ENCODE measurements around the gene TOMM6.

TOMM6 gene

DNA sequence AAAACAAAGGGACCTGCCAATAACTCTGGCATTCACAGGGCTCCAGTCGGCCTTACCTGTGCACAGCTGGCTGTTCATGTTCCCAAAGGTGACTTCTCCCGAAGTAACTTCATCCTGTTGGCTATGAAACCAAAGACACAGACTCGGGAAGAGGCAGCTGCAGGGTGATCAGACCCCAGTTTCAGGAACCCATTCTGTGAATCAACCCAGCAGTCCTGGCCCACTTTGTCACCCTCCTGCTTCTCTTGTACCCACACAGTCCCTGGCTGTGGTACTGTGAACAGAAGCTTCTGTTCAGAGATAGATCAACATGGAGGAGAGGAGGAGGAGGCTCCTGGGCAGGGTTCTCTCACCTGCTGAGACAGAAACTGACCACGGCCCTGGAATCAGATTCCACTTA, 31.6 kb upstream of the TOMM6 start:
- H3K14ac ChIP-seq (ENCODE audit: low read length in 2 of 2), result no peak overlapping the region
- H3K4ac ChIP-seq (ENCODE audit: low read depth in 1 of 2, low read length in 2 of 2), result no peak overlapping the region
- no peak overlapping the region for H3K9ac ChIP-seq (ENCODE audit: low read length)
- no peak overlapping the region for H2AK5ac ChIP-seq (ENCODE audit: low read length, severe bottlenecking)
- no peaks in the 10 kb centered on the region for H3K36me3 ChIP-seq (ENCODE audit: control insufficient read depth in 1 of 2, insufficient read depth in 2 of 2, low read depth in 1 of 2, low read length in 2 of 2)
- WGBS, result 84% methylated on average over 4 of the region's 4 CpGs
- no peak overlapping the region for H4K91ac ChIP-seq (ENCODE audit: low read length)
- H3K9me3 ChIP-seq (ENCODE audit: control insufficient read depth, low read length), result no peaks in the 10 kb centered on the region
- DNase-seq, result no peak
- H2BK120ac ChIP-seq (ENCODE audit: low read depth, low read length), result no peak overlapping the region
- no peak overlapping the region for H3K23ac ChIP-seq (ENCODE audit: low read length in 2 of 2)
- H3K4me2 ChIP-seq (ENCODE audit: low read length, poor library complexity, severe bottlenecking), result no peak overlapping the region
- H2BK5ac ChIP-seq (ENCODE audit: low read depth, low read length, poor library complexity, severe bottlenecking), result no peak overlapping the region
- peaks cover 5% of the 10 kb centered on the region for H3K4me1 ChIP-seq (ENCODE audit: control insufficient read depth, insufficient read depth, low read depth, low read length)
- no peak overlapping the region for H2AFZ ChIP-seq (ENCODE audit: low read depth, low read length)
- H3K18ac ChIP-seq (ENCODE audit: low read depth in 1 of 2, low read length in 2 of 2), result no peak overlapping the region
- peaks cover 11 to 41% of the 10 kb centered on the region in 2 experiments for H3K27me3 ChIP-seq (ENCODE audit: control insufficient read depth in 1 of 2, insufficient read depth in 1 of 2, low read length in 2 of 2)
- H2BK15ac ChIP-seq (ENCODE audit: low read depth, poor library complexity, severe bottlenecking), result no peak overlapping the region
- H3K79me1 ChIP-seq (replicated peaks; ENCODE audit: low read length, poor library complexity, severe bottlenecking), result no peaks in the 10 kb centered on the region
- H4K8ac ChIP-seq (ENCODE audit: low read length), result no peak overlapping the region
- no peak overlapping the region for H2BK12ac ChIP-seq (ENCODE audit: low read length in 2 of 2)
- H3K27ac ChIP-seq (ENCODE audit: low read length, poor library complexity, severe bottlenecking), result no peak overlapping the region
- no peak overlapping the region for H3K4me3 ChIP-seq (ENCODE audit: insufficient read depth in 1 of 2, low read depth in 1 of 2, low read length in 2 of 2)

DNA sequence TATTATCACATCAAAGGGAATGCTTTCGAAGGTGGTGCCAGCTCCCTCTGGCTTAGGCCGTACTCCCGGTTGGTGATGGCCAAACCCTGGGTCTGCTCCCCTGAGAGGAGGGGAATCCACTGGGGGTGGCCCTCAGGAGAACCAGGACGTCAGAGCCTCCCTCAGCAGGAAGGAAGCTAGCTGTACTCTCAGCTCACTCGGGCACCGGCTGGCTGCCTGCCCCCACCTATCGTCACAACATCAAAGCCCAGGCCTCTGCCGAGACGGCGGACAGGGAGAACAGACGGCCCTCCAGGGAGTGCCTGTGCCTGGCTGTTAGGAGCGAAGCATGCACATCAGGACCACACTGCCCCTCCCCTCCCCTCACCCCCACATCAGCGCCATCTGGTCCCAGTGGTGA, 31.1 kb upstream of the TOMM6 start:
- no peak overlapping the region for H2BK15ac ChIP-seq (ENCODE audit: low read depth, poor library complexity, severe bottlenecking)
- no peak overlapping the region for H3K27ac ChIP-seq (ENCODE audit: low read length, poor library complexity, severe bottlenecking)
- no peaks in the 10 kb centered on the region for H3K79me1 ChIP-seq (replicated peaks; ENCODE audit: low read length, poor library complexity, severe bottlenecking)
- no peak overlapping the region for H3K9ac ChIP-seq (ENCODE audit: low read length)
- no peak overlapping the region for H2AK5ac ChIP-seq (ENCODE audit: low read length, severe bottlenecking)
- H4K91ac ChIP-seq (ENCODE audit: low read length), result no peak overlapping the region
- H2BK12ac ChIP-seq (ENCODE audit: low read length in 2 of 2), result no peak overlapping the region
- no peak overlapping the region for H2BK5ac ChIP-seq (ENCODE audit: low read depth, low read length, poor library complexity, severe bottlenecking)
- no peak overlapping the region for H3K14ac ChIP-seq (ENCODE audit: low read length in 2 of 2)
- H3K4ac ChIP-seq (ENCODE audit: low read depth in 1 of 2, low read length in 2 of 2), result no peak overlapping the region
- peaks cover 11 to 41% of the 10 kb centered on the region in 2 experiments for H3K27me3 ChIP-seq (ENCODE audit: control insufficient read depth in 1 of 2, insufficient read depth in 1 of 2, low read length in 2 of 2)
- H3K23ac ChIP-seq (ENCODE audit: low read length in 2 of 2), result no peak overlapping the region
- H2BK120ac ChIP-seq (ENCODE audit: low read depth, low read length), result no peak overlapping the region
- no peak overlapping the region for H4K8ac ChIP-seq (ENCODE audit: low read length)
- no peak overlapping the region for H2AFZ ChIP-seq (ENCODE audit: low read depth, low read length)
- H3K4me1 ChIP-seq (ENCODE audit: control insufficient read depth, insufficient read depth, low read depth, low read length), result peaks cover 5% of the 10 kb centered on the region
- 79% methylated on average over 13 of the region's 13 CpGs for WGBS
- no peak overlapping the region for H3K4me3 ChIP-seq (ENCODE audit: insufficient read depth in 1 of 2, low read depth in 1 of 2, low read length in 2 of 2)
- no peaks in the 10 kb centered on the region for H3K9me3 ChIP-seq (ENCODE audit: control insufficient read depth, low read length)
- no peaks in the 10 kb centered on the region for H3K36me3 ChIP-seq (ENCODE audit: control insufficient read depth in 1 of 2, insufficient read depth in 2 of 2, low read depth in 1 of 2, low read length in 2 of 2)
- H3K4me2 ChIP-seq (ENCODE audit: low read length, poor library complexity, severe bottlenecking), result no peak overlapping the region
- no peak overlapping the region for H3K18ac ChIP-seq (ENCODE audit: low read depth in 1 of 2, low read length in 2 of 2)
- no peak for DNase-seq

GRCh38 chr6:41757271-41757670, 30.2 kb upstream of the TOMM6 start:
- Histone ChIP-seq H2AK5ac (ENCODE audit: low read length, severe bottlenecking) (no peak overlapping the region), H2AFZ (ENCODE audit: low read depth, low read length) (no peak overlapping the region), H3K27me3 (ENCODE audit: control insufficient read depth in 1 of 2, insufficient read depth in 1 of 2, low read length in 2 of 2) (peaks cover 11 to 41% of the 10 kb centered on the region in 2 experiments), H3K9ac (ENCODE audit: low read length) (no peak overlapping the region), H3K79me1 (replicated peaks; ENCODE audit: low read length, poor library complexity, severe bottlenecking) (no peaks in the 10 kb centered on the region), H4K8ac (ENCODE audit: low read length) (no peak overlapping the region), H3K23ac (ENCODE audit: low read length in 2 of 2) (no peak overlapping the region), H3K9me3 (ENCODE audit: control insufficient read depth, low read length) (no peaks in the 10 kb centered on the region), H3K14ac (ENCODE audit: low read length in 2 of 2) (no peak overlapping the region), H3K4me2 (ENCODE audit: low read length, poor library complexity, severe bottlenecking) (no peak overlapping the region), H2BK5ac (ENCODE audit: low read depth, low read length, poor library complexity, severe bottlenecking) (no peak overlapping the region), H3K4ac (ENCODE audit: low read depth in 1 of 2, low read length in 2 of 2) (no peak overlapping the region), H2BK12ac (ENCODE audit: low read length in 2 of 2) (no peak overlapping the region), H3K4me1 (ENCODE audit: control insufficient read depth, insufficient read depth, low read depth, low read length) (peaks cover 5% of the 10 kb centered on the region), H3K18ac (ENCODE audit: low read depth in 1 of 2, low read length in 2 of 2) (no peak overlapping the region), H2BK120ac (ENCODE audit: low read depth, low read length) (no peak overlapping the region), H3K36me3 (ENCODE audit: control insufficient read depth in 1 of 2, insufficient read depth in 2 of 2, low read depth in 1 of 2, low read length in 2 of 2) (no peaks in the 10 kb centered on the region), H4K91ac (ENCODE audit: low read length) (no peak overlapping the region), H3K27ac (ENCODE audit: low read length, poor library complexity, severe bottlenecking) (no peak overlapping the region), H2BK15ac (ENCODE audit: low read depth, poor library complexity, severe bottlenecking) (no peak overlapping the region), H3K4me3 (ENCODE audit: insufficient read depth in 1 of 2, low read depth in 1 of 2, low read length in 2 of 2) (no peak overlapping the region)
- 92% methylated on average over 6 of the region's 6 CpGs for WGBS
- DNase-seq, result no peak

- Histone ChIP-seq H2AFZ (ENCODE audit: low read depth, low read length) (no peak overlapping the region), H3K4me2 (ENCODE audit: low read length, poor library complexity, severe bottlenecking) (no peak overlapping the region), H3K9ac (ENCODE audit: low read length) (no peak overlapping the region), H3K18ac (ENCODE audit: low read depth in 1 of 2, low read length in 2 of 2) (no peak overlapping the region), H3K79me1 (replicated peaks; ENCODE audit: low read length, poor library complexity, severe bottlenecking) (no peaks in the 10 kb centered on the region), H3K14ac (ENCODE audit: low read length in 2 of 2) (no peak overlapping the region), H2BK5ac (ENCODE audit: low read depth, low read length, poor library complexity, severe bottlenecking) (no peak overlapping the region), H2BK120ac (ENCODE audit: low read depth, low read length) (no peak overlapping the region), H3K4me3 (ENCODE audit: insufficient read depth in 1 of 2, low read depth in 1 of 2, low read length in 2 of 2) (no peak overlapping the region), H2AK5ac (ENCODE audit: low read length, severe bottlenecking) (no peak overlapping the region), H2BK15ac (ENCODE audit: low read depth, poor library complexity, severe bottlenecking) (no peak overlapping the region), H4K8ac (ENCODE audit: low read length) (no peak overlapping the region), H4K91ac (ENCODE audit: low read length) (no peak overlapping the region), H3K27ac (ENCODE audit: low read length, poor library complexity, severe bottlenecking) (no peak overlapping the region), H3K27me3 (ENCODE audit: control insufficient read depth in 1 of 2, insufficient read depth in 1 of 2, low read length in 2 of 2) (peaks cover 10 to 41% of the 10 kb centered on the region in 2 experiments), H3K36me3 (ENCODE audit: control insufficient read depth in 1 of 2, insufficient read depth in 2 of 2, low read depth in 1 of 2, low read length in 2 of 2) (no peaks in the 10 kb centered on the region), H3K4me1 (ENCODE audit: control insufficient read depth, insufficient read depth, low read depth, low read length) (peaks cover 5% of the 10 kb centered on the region), H3K9me3 (ENCODE audit: control insufficient read depth, low read length) (no peaks in the 10 kb centered on the region), H3K23ac (ENCODE audit: low read length in 2 of 2) (no peak overlapping the region), H2BK12ac (ENCODE audit: low read length in 2 of 2) (no peak overlapping the region), H3K4ac (ENCODE audit: low read depth in 1 of 2, low read length in 2 of 2) (no peak overlapping the region)
- DNase-seq, result no peak
- 71% methylated on average over 7 of the region's 8 CpGs for WGBS
Observed at GRCh38 chr6:41757931-41758640, 29.4 kb upstream of the TOMM6 start.
